H1 (cell line): ENCODE data around the gene TRAPPC5. TPM values are rescaled to one million over a fixed set of nuclear protein-coding genes. Genes with fewer than 3 reads are reported as not detected.

ENCODE experiments used
- CTCF ChIA-PET: fragments of 300-600 bp; sonication (Branson Sonifier 250); formaldehyde crosslinking; loops from one replicate; lab custom pipeline; 2021; ENCODE audit not compliant: partially characterized antibody; lab: Charles Lee
- POLR2A ChIA-PET: fragments of 300-600 bp; sonication (Branson Sonifier 250); formaldehyde crosslinking; loops from one replicate; lab custom pipeline; 2021; ENCODE audit warnings: inconsistent platforms; ENCODE audit not compliant: partially characterized antibody; lab: Charles Lee
- DNase-seq, 2 experiments: peaks; one replicate each; pipeline versions ENCODE4 v3.0.0 to v3.0.0-alpha.2; 2010 to 2022; ENCODE audit warnings: low spot score in 2 of 2, low read depth in 1 of 2, mixed read lengths in 1 of 2
- FAIRE-seq: peaks from 2 replicates; lab custom pipeline; 2011; peaks lifted over from hg19 to GRCh38; lab: Jason Lieb, UNC
- H2AFZ ChIP-seq: 2 replicates; pipeline ENCODE4 v1.8.1; 2012; ENCODE audit warnings: low read length, inconsistent platforms
- H2AK5ac ChIP-seq: 2 replicates; pipeline ENCODE4 v1.6.1; 2013; ENCODE audit warnings: low read depth, low read length
- H2BK120ac ChIP-seq: replicated peaks from 2 replicates; pipeline ENCODE3; 2013; ENCODE audit warnings: low read depth, low read length, inconsistent platforms
- H2BK12ac ChIP-seq: 2 replicates; pipeline ENCODE4 v1.6.1; 2013; ENCODE audit warnings: low read depth, low read length
- H2BK15ac ChIP-seq: 2 replicates; pipeline ENCODE4 v1.6.1; 2013; ENCODE audit warnings: low read length
- H2BK20ac ChIP-seq: 2 replicates; pipeline ENCODE4 v1.6.1; 2013; ENCODE audit warnings: low read length
- H2BK5ac ChIP-seq: 2 replicates; pipeline ENCODE4 v1.6.1; 2013; ENCODE audit warnings: low read depth, low read length
- H3K14ac ChIP-seq: 2 replicates; pipeline ENCODE4 v1.6.1; 2013; ENCODE audit warnings: inconsistent platforms; ENCODE audit not compliant: insufficient read length
- H3K18ac ChIP-seq: 2 replicates; pipeline ENCODE4 v1.6.1; 2013; ENCODE audit warnings: low read length; ENCODE audit errors: extremely low read depth
- H3K23ac ChIP-seq: 2 replicates; pipeline ENCODE4 v1.6.1; 2013; ENCODE audit warnings: inconsistent platforms; ENCODE audit not compliant: insufficient read length
- H3K23me2 ChIP-seq: 2 replicates; pipeline ENCODE4 v1.6.1; 2013; ENCODE audit warnings: low read depth, low read length
- H3K27ac ChIP-seq: 2 replicates; pipeline ENCODE4 v1.6.1; 2011; ENCODE audit warnings: low read depth, low read length, inconsistent platforms
- H3K27me3 ChIP-seq, 4 experiments: replicated peaks in 1 of 4; 1 replicate in 1 of 4; 2 replicates in 3 of 4; pipeline versions ENCODE4 v1.6.1 to v1.8.1; 2011 to 2013; ENCODE audit warnings: low read length in 3 of 4, mild to moderate bottlenecking in 3 of 4, inconsistent platforms in 2 of 4, mixed read lengths in 2 of 4, moderate library complexity in 1 of 4; ENCODE audit not compliant: control insufficient read depth in 3 of 4, insufficient read depth in 3 of 4; ENCODE audit errors: extremely low read depth in 1 of 4
- H3K36me3 ChIP-seq, 4 experiments: 2 replicates each; pipeline versions ENCODE4 v1.6.1 to v1.8.1; 2011 to 2013; ENCODE audit warnings: mild to moderate bottlenecking in 4 of 4, low read length in 3 of 4, moderate library complexity in 2 of 4, control low read depth in 1 of 4, inconsistent platforms in 1 of 4; ENCODE audit not compliant: insufficient read depth in 4 of 4, control insufficient read depth in 2 of 4
- H3K4ac ChIP-seq: replicated peaks from 2 replicates; pipeline ENCODE3; 2013; ENCODE audit warnings: low read length, low read depth, mixed read lengths, inconsistent platforms; ENCODE audit not compliant: insufficient read length
- H3K4me1 ChIP-seq, 4 experiments: replicated peaks in 1 of 4; 1 replicate in 1 of 4; 2 replicates in 3 of 4; pipeline versions ENCODE4 v1.6.1 to v1.8.1; 2011 to 2013; ENCODE audit warnings: low read length in 3 of 4, inconsistent platforms in 2 of 4, mixed read lengths in 1 of 4; ENCODE audit not compliant: insufficient read depth in 4 of 4, control insufficient read depth in 3 of 4
- H3K4me2 ChIP-seq, 2 experiments: 2 replicates each; pipeline versions ENCODE4 v1.6.1 to v1.8.1; 2011 to 2013; ENCODE audit warnings: low read depth in 2 of 2, low read length in 2 of 2, control low read depth in 1 of 2, inconsistent platforms in 1 of 2, mild to moderate bottlenecking in 1 of 2; ENCODE audit not compliant: insufficient read depth in 1 of 2
- H3K4me3 ChIP-seq, 4 experiments: fragments of 200-600, 300-600 bp in 1 of 4; sonication (generic), shearing (Covaris generic), sonication (Bioruptor Twin) in 1 of 4; 2 replicates each; pipeline versions ENCODE4 v1.5.1 to v1.8.1; 2011 to 2016; ENCODE audit warnings: low read length in 4 of 4, low read depth in 3 of 4, control low read depth in 2 of 4, inconsistent platforms in 2 of 4, mild to moderate bottlenecking in 2 of 4, mixed read lengths in 1 of 4, moderate library complexity in 1 of 4; ENCODE audit not compliant: insufficient read depth in 2 of 4; ENCODE audit errors: extremely low read depth in 1 of 4
- H3K56ac ChIP-seq: replicated peaks from 2 replicates; pipeline ENCODE3; 2013; ENCODE audit warnings: low read depth, mild to moderate bottlenecking, mixed read lengths, low read length, inconsistent platforms; ENCODE audit not compliant: insufficient read length
- H3K79me1 ChIP-seq: 2 replicates; pipeline ENCODE4 v1.6.1; 2013; ENCODE audit warnings: low read depth, low read length, control low read depth
- H3K79me2 ChIP-seq, 2 experiments: 2 replicates each; pipeline versions ENCODE4 v1.6.1 to v1.8.1; 2012 to 2013; ENCODE audit warnings: low read length in 2 of 2, mild to moderate bottlenecking in 2 of 2, inconsistent platforms in 1 of 2; ENCODE audit not compliant: insufficient read depth in 2 of 2, control insufficient read depth in 1 of 2
- H3K9ac ChIP-seq, 4 experiments: replicated peaks in 1 of 4; 1 replicate in 1 of 4; 2 replicates in 3 of 4; pipeline versions ENCODE4 v1.6.1 to v1.8.1; 2011 to 2013; ENCODE audit warnings: low read depth in 3 of 4, low read length in 3 of 4, control low read depth in 2 of 4, mild to moderate bottlenecking in 2 of 4, moderate library complexity in 2 of 4, inconsistent platforms in 1 of 4; ENCODE audit errors: extremely low read depth in 1 of 4
- H3K9me3 ChIP-seq, 2 experiments: 2 replicates each; pipeline versions ENCODE4 v1.6.1 to v1.8.1; 2012 to 2013; ENCODE audit warnings: mild to moderate bottlenecking in 2 of 2, moderate library complexity in 2 of 2, control low read depth in 1 of 2, inconsistent platforms in 1 of 2, low read depth in 1 of 2, low read length in 1 of 2, mixed read lengths in 1 of 2; ENCODE audit not compliant: insufficient read depth in 2 of 2
- H4K20me1 ChIP-seq, 2 experiments: replicated peaks in 1 of 2; 2 replicates each; pipeline versions ENCODE3 to v1.8.1; 2011 to 2013; ENCODE audit warnings: inconsistent platforms in 2 of 2, low read length in 2 of 2, mild to moderate bottlenecking in 1 of 2; ENCODE audit not compliant: insufficient read depth in 2 of 2, control insufficient read depth in 1 of 2
- H4K5ac ChIP-seq: 2 replicates; pipeline ENCODE4 v1.6.1; 2013; ENCODE audit warnings: low read length, low read depth, mixed read lengths, inconsistent platforms; ENCODE audit not compliant: insufficient read length
- H4K8ac ChIP-seq: 2 replicates; pipeline ENCODE4 v1.8.0; 2013; ENCODE audit warnings: mild to moderate bottlenecking, moderate library complexity, low read length, inconsistent platforms; ENCODE audit not compliant: insufficient read depth; ENCODE audit errors: extremely low read depth
- H4K91ac ChIP-seq: replicated peaks from 2 replicates; pipeline ENCODE3; 2013; ENCODE audit warnings: low read length, mixed read lengths, inconsistent platforms; ENCODE audit not compliant: insufficient read length
- ASH2L ChIP-seq: fragments of 200-600, 300-600 bp; sonication (generic); IDR thresholded peaks from one replicate; pipeline ENCODE4 v1.7.1; 2017; ENCODE audit warnings: low read length
- ATF2 ChIP-seq: IDR thresholded peaks from 2 replicates; pipeline ENCODE4 v1.6.1; 2012; ENCODE audit warnings: low read length, inconsistent platforms
- BCL11A ChIP-seq, 2 experiments: IDR thresholded peaks; one replicate each; pipeline ENCODE4 v1.6.1; 2011; ENCODE audit warnings: low read depth in 2 of 2, low read length in 2 of 2, mild to moderate bottlenecking in 2 of 2
- E2F6 ChIP-seq: IDR thresholded peaks from 2 replicates; pipeline ENCODE4 v1.6.1; 2012; ENCODE audit warnings: inconsistent platforms
- EZH2 ChIP-seq: fragments of 200-600 bp; sonication (generic); IDR thresholded peaks from 2 replicates; pipeline ENCODE4 v1.7.1; 2012; ENCODE audit warnings: low read depth, mild to moderate bottlenecking, moderate library complexity, low read length, inconsistent platforms; ENCODE audit not compliant: severe bottlenecking
- MAFK ChIP-seq: IDR thresholded peaks from 2 replicates; pipeline ENCODE4 v1.6.1; 2012; ENCODE audit warnings: low read depth, mild to moderate bottlenecking, improper control_type of control experiment, low read length
- SP2 ChIP-seq: IDR thresholded peaks from 2 replicates; pipeline ENCODE4 v1.6.1; 2012; ENCODE audit warnings: mild to moderate bottlenecking, low read length, inconsistent platforms
- TAF7 ChIP-seq: optimal IDR thresholded peaks from 2 replicates; pipeline ENCODE3; 2011; ENCODE audit warnings: low read depth, mild to moderate bottlenecking, inconsistent platforms, low read length, moderate library complexity, borderline replicate concordance
- ZNF274 ChIP-seq: IDR thresholded peaks from 2 replicates; pipeline ENCODE4 v1.7.0; 2012; ENCODE audit warnings: low read length, borderline replicate concordance; ENCODE audit errors: extremely low read depth
- WGBS, 2 experiments: shearing (Covaris generic) in 1 of 2; methylation state at CpG; one replicate each; pipeline versions ENCODE4 v1.1.6 to v1.1.7; 2013 to 2015; ENCODE audit warnings: low lambda C conversion rate in 2 of 2, mixed read lengths in 2 of 2, inconsistent platforms in 1 of 2, low coverage in 1 of 2, missing lambda C conversion rate in 1 of 2; ENCODE audit not compliant: insufficient replicate concordance in 2 of 2, insufficient coverage in 1 of 2, insufficient read length in 1 of 2; ENCODE audit errors: extremely low coverage in 1 of 2, missing lambda C conversion rate in 1 of 2; 5-methylcytosine and 5-hydroxymethylcytosine counted together
- polyA plus RNA-seq, 7 experiments: library from polyadenylated mRNA; depleted of rRNA in 3 of 7; stranded (reverse) in 5 of 7; unstranded in 2 of 7; fragments of >200 nt in 5 of 7; fragments of 200-250 nt in 2 of 7; gene quantifications; 1 replicate in 5 of 7; 2 replicates in 1 of 7; 4 replicates in 1 of 7; pipeline versions ENCODE4 v1.2.1 to v1.2.3, GENCODE V29; 2011 to 2013; ENCODE audit warnings: missing spikeins in 2 of 7, mixed read lengths in 2 of 7
- total RNA-seq: library from RNA; stranded (reverse); fragmentation: NEBNext Ultra II Directional; extraction: Animal tissue kit (Norgen Biotek cat#: 25700); gene quantifications from 2 replicates; pipeline ENCODE4 v1.2.1, GENCODE V29; 2021

TRAPPC5 gene
- total and polyA plus RNA-seq, 2 of the 8 experiments (the other 6 are each of a cell fraction or from before 2014, with no cell fraction given): 109 to 120 TPM

- Histone ChIP-seq H3K14ac (no peak overlapping the region), H4K91ac (no peak overlapping the region), H3K23ac (no peak overlapping the region), H3K4me1 (peaks cover 0 to 3% (median 1%) of the 10 kb centered on the region in 4 experiments; a peak in 1 of 7 replicates), H2AK5ac (no peak overlapping the region), H3K79me1 (no peaks in the 10 kb centered on the region), H3K27me3 (peaks cover 0 to 18% (median 11%) of the 10 kb centered on the region in 4 experiments; a peak in 4 of 7 replicates), H3K56ac (no peak overlapping the region), H3K4me3 (peak overlapping the region in 3 of 4 experiments; percentile 15 to 70 (median 51); a peak in 5 of 8 replicates), H3K79me2 (no peaks in the 10 kb centered on the region), H3K36me3 (no peaks in the 10 kb centered on the region), H3K9me3 (no peaks in the 10 kb centered on the region), H2BK120ac (no peak overlapping the region), H3K4ac (no peak overlapping the region), H2BK12ac (no peak overlapping the region), H4K20me1 (no peaks in the 10 kb centered on the region), H3K18ac (no peak overlapping the region), H2BK15ac (no peak overlapping the region), H2BK20ac (no peak overlapping the region), H3K27ac (no peak overlapping the region), H3K9ac (no peak overlapping the region), H3K4me2 (peak overlapping the region; percentile 70 to 86), H2AFZ (no peak overlapping the region), H3K23me2 (peaks cover 2% of the 10 kb centered on the region; the same call in 1 of the 2 replicates), H4K5ac (no peak overlapping the region), H4K8ac (no peak overlapping the region), H2BK5ac (no peak overlapping the region)
- DNase-seq (no peak), FAIRE-seq (no peak)
- ChIA-PET POLR2A (interaction anchor here (0.8 to 1.7 kb wide), 3 partner anchors 8 to 129 kb away, joined by 3 to 6 read pairs (median 5); partner anchors contain the start of gene TRAPPC5), CTCF (interaction anchor here (0.5 to 4.7 kb wide), 10 partner anchors 11 to 162 kb away, joined by 3 to 32 read pairs (median 4); partner anchors contain the start of gene TRAPPC5)
- 41 to 100% methylated on average over 1 to 6 of the region's 9 CpGs for WGBS, 2 experiments
- TF ChIP-seq TAF7 (no peak), ATF2 (no peak), E2F6 (no peak), ZNF274 (no peak), MAFK (no peak), SP2 (no peak), ASH2L (no peak), EZH2 (no peak), BCL11A (IDR thresholded peaks at IDR 0.05; ENCODE audit: low read depth in 2 of 2, low read length in 2 of 2) (no peak)
Measured at GRCh38 chr19:7669641-7670040, 11.0 kb upstream of the TRAPPC5 start.
